Panc1 (cell line): Measurements from ENCODE around the gene SPC25.

Experiments used
- POLR2AphosphoS5 ChIP-seq: IDR thresholded peaks from 2 replicates; pipeline ENCODE4 v1.6.1; 2012; ENCODE audit warnings: mild to moderate bottlenecking, low read depth, low read length, moderate library complexity
- TF ChIP-seq, protein P1 (sequence below): fragments of 450-650 bp; IDR thresholded peaks from 2 replicates; pipeline ENCODE4 v1.5.1; 2017; ENCODE audit warnings: mild to moderate bottlenecking
- TF ChIP-seq, protein P2 (sequence below), 2 experiments: IDR thresholded peaks; 2 replicates each; pipeline ENCODE4 v1.6.1; 2011 to 2012; ENCODE audit warnings: low read depth in 2 of 2, control low read depth in 1 of 2, low read length in 1 of 2, mild to moderate bottlenecking in 1 of 2, moderate library complexity in 1 of 2; ENCODE audit not compliant: insufficient read depth in 1 of 2

DNA sequence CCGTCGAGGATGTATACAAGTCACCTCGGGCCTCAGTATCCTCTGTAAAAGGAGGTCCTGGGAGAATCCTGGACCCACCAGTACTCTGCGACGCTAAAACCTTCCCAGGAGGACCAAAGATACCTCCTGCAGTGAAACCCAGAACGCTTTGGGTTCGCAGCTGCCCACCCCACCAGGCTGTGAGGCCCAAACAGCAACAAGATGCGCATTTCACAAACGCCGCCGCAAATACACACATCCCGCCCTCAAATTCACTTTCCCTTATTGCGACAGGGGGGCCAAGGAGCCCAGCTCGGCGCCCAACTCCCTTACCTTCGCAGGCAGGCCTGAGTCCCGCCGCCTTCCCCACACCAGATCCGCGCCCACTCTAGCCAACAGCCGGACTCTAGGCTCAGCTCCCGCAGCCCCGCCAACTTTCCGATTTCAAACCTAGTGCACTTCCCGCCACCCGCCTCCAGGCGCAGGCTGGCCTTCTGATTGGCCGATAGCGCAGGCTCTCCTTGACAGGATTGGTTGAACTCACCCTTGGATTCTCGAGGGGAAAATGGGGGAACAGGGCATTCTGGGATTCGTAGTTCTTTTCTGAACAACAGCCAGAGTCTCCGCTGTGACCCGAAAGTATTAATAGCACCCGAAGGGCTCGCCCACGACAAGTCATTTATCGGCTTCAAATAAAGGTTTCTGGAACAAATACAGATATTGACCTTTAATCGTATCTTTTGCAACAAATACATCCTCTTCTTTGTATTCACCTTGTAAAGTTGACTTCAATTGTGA, at the start of gene SPC25:
- TF ChIP-seq, protein P1, sequence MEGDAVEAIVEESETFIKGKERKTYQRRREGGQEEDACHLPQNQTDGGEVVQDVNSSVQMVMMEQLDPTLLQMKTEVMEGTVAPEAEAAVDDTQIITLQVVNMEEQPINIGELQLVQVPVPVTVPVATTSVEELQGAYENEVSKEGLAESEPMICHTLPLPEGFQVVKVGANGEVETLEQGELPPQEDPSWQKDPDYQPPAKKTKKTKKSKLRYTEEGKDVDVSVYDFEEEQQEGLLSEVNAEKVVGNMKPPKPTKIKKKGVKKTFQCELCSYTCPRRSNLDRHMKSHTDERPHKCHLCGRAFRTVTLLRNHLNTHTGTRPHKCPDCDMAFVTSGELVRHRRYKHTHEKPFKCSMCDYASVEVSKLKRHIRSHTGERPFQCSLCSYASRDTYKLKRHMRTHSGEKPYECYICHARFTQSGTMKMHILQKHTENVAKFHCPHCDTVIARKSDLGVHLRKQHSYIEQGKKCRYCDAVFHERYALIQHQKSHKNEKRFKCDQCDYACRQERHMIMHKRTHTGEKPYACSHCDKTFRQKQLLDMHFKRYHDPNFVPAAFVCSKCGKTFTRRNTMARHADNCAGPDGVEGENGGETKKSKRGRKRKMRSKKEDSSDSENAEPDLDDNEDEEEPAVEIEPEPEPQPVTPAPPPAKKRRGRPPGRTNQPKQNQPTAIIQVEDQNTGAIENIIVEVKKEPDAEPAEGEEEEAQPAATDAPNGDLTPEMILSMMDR = no peak
- TF ChIP-seq POLR2AphosphoS5 = peak; percentile 65; the same call in 1 of the 2 replicates
- TF ChIP-seq, protein P2, sequence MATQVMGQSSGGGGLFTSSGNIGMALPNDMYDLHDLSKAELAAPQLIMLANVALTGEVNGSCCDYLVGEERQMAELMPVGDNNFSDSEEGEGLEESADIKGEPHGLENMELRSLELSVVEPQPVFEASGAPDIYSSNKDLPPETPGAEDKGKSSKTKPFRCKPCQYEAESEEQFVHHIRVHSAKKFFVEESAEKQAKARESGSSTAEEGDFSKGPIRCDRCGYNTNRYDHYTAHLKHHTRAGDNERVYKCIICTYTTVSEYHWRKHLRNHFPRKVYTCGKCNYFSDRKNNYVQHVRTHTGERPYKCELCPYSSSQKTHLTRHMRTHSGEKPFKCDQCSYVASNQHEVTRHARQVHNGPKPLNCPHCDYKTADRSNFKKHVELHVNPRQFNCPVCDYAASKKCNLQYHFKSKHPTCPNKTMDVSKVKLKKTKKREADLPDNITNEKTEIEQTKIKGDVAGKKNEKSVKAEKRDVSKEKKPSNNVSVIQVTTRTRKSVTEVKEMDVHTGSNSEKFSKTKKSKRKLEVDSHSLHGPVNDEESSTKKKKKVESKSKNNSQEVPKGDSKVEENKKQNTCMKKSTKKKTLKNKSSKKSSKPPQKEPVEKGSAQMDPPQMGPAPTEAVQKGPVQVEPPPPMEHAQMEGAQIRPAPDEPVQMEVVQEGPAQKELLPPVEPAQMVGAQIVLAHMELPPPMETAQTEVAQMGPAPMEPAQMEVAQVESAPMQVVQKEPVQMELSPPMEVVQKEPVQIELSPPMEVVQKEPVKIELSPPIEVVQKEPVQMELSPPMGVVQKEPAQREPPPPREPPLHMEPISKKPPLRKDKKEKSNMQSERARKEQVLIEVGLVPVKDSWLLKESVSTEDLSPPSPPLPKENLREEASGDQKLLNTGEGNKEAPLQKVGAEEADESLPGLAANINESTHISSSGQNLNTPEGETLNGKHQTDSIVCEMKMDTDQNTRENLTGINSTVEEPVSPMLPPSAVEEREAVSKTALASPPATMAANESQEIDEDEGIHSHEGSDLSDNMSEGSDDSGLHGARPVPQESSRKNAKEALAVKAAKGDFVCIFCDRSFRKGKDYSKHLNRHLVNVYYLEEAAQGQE (IDR thresholded peaks at IDR 0.05; ENCODE audit: insufficient read depth in 1 of 2, low read depth in 2 of 2, low read length in 1 of 2) = no peak
